Ammon's horn (tissue), 1 donor: ENCODE measurements around the gene ZFR2.
"Not testable (repeated sequence)": the region's sequence is repeated elsewhere in the genome, so short reads cannot be mapped to it uniquely, and the experiment has no call there.

Source experiments
- DNase-seq: peaks from one replicate; pipeline ENCODE4 v3.0.0-alpha.2; 2016; ENCODE audit warnings: low spot score

Gene ZFR2

DNA sequence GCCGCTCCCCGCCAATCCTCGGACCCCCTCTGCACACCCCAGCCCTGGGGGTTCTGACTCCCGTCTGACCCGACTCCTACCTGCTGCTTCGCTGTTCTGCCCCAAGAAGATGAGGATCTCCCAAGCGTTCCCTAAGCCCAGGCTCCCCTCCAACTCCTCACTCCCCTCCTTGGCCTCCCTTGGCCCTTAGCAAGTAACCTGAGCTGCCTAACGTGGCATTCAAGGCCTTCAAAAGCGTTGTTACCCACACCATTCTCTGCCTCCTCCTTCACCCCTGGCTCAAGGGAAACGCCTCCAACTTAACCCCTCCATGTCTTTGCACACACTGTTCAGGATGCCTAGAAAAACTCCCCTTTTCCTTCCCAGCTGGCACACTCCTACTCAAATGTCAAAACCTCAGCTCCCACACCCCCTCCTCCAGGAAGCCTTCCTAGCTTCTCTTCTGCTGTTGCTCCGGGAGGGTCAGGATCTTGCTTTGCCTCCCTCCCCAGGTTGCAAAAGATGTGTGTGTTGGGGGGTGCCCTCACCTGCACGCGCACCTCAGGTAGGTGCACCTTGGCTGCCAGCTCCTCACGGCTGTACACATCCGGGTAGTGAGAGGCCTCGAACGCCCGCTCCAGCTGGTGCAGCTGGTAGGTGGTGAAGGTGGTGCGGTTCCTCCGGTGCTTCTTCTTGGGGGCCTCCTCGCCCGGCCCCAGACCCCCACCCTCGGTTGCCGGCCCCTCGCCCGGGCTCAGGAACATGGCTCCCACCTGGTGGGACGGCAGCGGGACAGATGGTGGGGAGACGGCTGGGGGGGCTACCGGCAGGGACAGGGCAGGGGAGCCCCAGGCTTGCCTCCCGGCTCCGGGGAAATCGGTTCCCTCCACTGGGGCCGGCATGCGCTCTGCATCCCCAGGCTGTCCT, 97.6 kb downstream of the ZFR2 start:
- DNase-seq, result no peak

DNA sequence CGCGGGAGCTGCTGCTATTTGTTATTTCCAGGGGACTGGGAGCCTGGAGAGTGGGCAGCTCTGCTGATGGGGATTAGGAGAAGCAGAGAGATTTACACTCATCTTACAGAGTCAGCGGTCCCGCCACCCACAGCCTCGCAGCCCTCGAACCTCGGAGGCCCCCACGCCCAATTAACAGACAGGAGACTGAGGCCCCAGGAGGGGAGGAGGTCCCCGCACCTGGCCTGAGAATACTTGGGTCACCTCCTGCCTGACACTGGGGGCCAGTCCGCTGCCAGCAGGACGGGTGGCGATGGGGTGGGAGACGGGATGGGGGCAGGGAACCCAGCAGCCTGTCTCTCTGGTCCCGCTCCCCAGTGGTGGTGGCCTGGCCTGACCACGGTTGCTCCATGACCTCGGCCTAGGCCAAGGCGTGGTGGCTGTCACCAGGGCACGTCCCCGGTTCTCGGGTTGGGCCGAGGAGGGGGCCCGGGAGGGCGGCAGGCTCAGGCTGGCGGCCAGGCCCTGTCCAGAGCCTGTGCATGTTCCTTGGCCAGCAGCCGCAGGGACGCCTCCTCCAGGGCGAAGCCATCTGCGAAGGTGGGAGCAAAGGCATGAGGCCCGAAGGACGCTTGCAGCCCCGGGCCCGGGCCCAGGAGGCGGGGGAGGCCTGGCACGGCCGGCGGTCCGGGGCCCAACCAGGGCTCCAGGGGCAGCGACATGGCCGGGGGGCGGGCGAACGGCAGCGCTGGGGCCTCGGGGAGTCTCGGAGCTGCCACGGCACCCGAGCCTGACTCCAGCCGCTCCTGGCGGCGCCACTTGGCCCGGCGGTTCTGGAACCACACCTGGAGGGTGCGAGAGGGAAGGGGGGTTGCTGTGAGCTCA, 98.5 kb downstream of the ZFR2 start:
- DNase-seq, result no peak

DNA sequence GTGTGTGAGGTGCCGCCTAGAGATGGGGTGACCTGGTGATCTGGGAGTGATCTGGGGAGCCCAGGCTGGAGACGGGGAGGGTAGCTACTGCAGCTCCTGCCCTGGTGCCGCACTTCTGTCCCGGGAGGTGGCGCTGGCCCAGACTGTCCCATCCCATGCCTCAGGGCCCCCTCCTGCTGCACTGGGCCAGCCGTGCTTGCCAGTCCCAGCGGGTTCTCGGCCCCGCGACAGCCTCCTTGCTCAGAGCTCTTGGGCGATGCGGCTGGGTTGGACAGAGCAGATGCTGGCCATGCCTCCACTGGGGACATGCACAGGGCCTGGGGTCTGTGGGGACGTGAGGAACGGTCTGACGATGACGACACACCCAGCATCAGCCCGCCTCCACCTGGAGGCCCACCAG, 99.3 kb downstream of the ZFR2 start:
- DNase-seq, result no peak

DNA sequence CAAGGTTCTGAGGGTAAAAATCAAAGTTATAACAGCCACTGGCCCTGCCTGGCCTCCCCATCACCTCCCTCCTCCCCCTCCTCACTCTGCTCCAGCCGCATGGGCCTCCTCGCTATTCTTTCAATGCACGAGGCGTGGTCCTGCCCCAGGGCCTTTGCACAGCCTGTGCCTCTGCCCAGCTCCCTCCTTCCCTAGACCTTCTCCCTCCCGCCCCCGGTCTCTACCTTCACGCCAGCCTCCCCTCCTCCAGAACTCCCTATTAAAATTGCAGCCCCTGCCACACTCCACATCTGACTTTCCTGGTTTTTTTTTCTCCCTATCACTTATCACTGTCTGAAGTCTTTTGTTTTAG, 100.1 kb downstream of the ZFR2 start:
- DNase-seq, result no peak

DNA sequence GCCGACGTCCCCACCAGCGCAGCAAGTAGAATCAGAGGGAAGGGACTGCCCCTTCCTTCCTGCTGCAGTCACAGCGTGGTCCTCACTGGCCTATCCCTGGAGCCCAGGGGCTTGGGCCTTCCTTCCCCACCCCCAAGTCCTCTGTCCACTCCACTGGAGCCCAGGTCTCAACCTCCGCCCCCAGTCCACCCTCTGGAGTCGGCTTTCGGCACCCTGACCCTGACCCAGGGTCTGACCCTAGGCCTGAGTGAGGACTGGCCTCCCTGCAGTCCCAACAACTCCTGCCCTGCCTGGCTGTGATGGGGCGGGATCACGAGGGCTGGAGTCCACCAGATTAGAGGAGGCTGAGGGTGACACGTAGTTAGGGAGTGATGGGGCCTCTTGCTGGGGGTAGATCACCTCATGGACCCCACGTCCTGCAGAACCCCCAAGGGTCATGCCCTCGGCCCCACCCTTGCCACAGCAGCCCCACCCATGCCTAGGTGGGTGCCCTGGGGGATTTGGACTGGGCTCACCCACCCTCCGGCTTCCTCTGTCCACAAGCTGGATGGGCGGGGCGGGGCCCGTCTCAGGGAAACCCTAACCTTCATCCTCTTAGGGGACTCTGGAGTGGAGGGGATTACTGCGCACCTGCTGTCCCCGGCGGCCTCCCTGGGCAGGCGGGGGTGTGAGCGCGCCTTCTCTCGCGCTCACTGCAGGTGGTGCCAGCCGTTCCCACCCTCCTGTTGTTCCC, 100.7 kb downstream of the ZFR2 start:
- no peak for DNase-seq

DNA sequence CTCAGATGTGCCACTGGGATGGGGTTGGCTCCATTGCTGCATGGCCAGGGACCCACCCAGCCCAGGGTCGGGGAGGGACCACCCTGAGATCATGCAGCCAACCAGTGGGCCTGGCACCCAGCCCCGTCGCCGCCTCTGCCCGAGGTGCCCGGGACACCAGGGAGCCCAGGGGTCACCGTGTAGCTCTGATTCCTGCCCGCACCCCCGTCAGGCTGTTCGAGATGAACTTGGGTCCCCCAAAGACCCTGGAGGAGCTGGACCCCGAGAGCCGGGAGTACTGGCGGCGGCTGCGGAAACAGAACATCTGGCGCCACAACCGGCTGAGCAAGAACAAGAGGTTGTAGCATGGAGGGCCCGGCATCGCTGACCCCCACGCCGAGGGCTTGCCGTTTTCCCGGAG, 101.8 kb downstream of the ZFR2 start:
- DNase-seq, result no peak

DNA sequence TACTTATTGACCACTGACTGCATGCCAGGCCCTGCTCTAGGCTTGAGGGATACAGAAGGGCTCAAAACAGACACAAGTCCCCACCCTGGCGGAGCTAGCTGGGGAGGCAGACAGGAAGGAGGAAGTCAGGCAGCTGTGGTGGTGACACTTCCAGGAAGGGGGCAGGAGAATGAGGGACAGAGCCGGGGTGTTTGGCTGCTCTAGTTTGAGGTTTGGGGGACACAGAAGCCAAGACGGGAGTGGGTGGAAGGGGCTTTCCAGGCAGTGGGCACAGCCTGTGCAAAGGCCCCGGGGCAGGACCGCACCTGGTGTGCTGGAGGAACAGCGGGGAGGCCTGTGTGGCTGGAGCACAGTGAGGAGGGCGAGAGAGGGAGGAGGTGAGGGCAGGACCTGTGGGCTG, 102.3 kb downstream of the ZFR2 start:
- no peak for DNase-seq

DNA sequence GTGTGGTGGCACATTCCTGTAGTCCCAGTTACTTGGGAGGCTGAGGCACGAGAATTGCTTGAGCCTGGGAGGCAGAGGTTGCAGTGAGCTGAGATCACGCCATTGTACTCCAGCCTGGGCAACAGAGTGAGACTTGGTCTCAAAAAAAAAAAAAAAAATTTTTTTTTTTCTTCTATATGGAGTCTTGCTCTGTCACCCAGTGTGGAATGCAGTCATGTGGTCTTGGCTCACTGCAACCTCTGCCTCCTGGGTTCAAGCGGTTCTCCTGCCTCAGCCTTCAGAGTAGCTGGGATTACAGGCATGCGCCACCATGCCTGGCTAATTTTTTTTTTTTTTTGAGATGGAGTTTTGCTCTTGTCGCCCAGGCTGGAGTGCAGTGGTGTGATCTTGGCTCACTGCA, 103.1 kb downstream of the ZFR2 start:
- DNase-seq, result not testable (repeated sequence)

DNA sequence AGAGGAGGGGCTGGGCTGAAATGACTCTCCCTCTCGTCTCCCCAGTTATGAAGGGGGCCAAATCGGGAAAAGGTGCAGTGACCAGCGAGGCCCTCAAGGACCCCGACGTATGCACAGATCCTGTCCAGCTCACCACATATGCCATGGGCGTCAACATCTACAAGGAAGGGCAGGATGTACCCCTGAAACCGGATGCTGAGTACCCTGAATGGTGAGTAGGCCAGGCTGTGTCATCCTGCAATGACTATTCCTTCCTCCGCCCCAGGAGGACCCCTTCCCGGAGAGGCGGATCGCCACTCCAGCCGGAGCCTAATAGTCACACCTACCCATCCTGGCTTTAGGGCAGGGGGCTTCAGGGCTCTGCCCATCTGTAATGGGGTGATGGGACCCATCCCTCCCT, 103.7 kb downstream of the ZFR2 start:
- DNase-seq, result no peak

DNA sequence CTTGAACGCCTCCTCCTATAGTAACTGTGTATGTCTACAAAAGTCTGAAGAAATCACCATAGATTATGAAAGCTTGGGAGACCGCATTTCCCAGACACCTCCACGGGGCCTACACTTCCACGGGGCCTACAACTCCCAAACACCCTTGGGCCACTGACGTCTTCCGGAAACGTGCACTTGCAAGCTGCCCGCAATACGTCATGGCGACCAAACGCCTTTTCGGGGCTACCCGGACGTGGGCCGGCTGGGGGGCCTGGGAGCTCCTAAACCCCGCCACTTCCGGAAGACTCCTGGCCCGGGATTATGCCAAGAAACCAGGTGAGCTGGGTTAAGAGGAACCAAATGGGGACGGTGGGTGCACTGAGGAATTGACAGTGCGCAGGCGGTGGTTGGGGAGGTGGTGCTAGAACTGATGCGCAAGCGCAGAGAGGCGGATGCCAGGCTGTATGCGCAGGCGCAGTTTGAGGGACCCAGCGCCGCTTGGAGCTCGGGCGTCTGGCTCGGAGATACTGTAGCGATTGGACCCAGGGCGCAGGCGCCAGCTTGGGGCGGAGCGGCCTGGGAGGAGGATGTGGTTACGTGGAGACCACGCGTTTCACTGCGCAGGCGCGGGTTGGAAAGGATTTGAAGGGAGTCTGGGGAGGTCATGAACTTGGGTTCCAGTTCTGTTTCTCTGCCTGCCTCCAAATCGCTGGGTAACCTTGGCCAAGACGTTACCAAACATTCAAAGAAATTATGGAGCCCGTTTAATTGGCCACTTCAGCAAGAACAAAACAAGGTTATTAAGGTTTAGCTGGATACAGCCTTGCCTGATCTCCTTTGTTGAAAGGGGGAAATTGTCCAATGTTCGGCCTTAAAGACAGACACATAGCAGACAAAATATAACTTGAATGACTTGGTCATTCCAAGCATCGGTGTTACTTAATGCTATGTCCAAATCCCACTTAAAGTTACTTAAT, 106.1 kb downstream of the ZFR2 start, which contains the start of gene MRPL54:
Gene MRPL54 (plus strand): TSS at position 182 of the 959 bp plus-strand sequence. CDS start 19 bp downstream, at position 201.
- DNase-seq, result peak; percentile 99

DNA sequence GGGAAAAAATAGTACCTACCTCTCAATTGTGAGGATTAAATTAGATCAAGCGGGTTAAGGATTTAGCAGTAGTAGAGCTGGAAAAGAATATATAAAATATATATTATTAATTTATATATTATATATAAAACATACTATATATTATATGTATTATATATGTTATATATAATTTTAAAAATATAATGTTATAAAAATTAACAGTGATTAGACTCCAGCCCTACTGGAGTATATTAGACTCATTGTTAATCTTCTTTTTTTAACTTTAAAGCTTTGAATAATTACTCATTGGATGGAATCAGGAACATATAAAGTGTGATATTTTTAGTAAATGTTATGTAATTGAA, 106.7 kb downstream of the ZFR2 start:
- DNase-seq, result no peak

DNA sequence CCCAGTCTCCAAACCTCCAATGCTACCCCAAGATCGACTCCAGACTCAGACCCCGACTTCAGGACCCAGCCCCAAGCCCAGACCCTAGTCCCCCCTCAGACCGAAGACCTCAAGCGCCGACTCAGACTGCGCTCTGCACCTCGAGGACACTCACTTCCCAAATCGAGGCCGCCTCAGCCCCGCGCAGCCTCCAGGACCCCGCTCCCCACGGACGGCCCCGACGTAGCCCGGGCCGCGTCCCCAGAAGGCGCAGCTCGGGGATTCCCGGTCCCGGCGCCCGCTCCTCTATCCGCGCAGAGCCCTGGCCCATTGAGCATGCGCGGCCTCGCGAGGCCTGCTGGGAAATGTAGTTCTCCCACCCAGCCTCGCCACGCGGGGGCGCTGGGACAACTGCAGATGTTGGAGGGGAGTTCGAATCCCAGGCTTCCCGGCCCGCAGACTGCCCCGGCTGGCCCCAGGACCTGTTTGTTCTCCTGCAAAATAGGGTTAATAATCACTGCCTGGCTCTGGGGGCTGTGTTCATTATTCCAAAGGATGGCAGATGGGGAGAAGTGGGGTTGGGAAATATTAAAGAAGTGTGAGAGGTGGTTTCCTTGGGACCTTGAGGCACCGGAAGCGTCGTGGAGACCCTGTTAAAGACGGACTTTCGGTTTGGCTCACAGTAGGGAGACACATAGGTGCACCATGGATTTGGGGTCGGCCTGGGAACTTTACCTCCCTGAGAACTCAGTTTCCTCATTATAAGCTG, 107.3 kb downstream of the ZFR2 start, which contains the start of gene APBA3:
Gene APBA3 (minus strand): TSS at position 311 of the 748 bp plus-strand sequence. CDS start 1,428 bp downstream, outside the sequence.
- DNase-seq, result peak; percentile 88

DNA sequence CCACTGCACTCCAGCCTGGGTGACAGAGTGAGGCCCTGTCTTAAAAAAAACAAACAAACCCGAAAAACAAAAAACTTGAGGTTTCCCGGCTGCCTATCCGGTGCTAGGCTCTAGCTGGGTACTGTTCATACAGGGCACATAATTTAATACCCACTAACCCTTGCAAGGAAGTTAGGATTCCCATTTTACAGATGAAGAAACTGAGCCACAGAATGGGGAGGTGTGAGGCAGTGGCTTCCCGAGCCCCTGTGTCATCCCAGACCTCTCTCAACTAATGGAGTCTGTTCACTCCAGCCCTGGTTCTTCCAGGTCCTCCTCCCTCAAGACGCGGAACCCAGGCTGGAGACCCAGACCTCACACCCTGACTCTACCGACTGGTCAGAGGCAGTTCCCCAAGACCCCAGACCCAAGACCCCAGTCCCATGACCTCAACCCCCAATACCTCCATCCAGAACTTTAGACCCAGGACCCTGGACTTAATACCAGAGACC, 107.9 kb downstream of the ZFR2 start:
- peak; percentile 14 for DNase-seq

DNA sequence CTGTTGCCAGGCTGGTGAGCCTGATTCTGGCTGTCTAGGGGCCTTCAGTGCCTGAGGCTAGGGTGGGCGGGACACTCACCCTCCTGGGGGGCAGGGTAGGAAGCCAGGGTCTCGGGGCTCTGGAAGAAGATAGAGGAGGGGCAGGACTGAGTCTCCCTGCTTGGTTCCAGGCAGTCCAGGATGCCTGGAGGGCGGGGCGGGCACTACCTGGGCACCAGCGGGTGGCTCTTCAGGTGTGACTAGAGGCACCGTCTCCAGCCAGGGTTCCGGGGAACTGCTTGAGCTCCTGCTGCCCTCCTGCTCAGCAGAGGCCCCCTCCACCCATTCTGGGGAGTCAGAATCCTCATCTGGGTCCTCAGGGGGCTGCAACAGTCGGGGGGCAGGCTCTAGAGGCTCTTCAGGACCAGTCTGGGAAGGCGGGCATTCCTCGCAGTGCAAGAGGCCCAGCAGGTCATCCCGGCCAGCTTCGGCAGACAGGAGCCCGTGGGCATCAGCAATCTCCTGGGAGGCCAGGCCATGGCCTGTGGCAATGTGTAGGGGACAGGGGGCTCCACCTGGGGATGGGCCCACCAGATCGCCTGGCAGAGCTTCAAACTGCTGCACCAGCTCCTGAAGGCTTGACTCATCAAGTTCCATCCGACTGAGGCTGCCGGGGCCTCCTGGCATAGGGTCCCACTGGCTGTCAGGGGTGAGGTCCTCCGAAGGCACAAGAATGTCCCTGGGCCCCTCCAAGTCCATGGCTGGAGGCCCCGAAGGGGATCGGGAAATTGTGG, 109.2 kb downstream of the ZFR2 start:
- DNase-seq, result no peak

DNA sequence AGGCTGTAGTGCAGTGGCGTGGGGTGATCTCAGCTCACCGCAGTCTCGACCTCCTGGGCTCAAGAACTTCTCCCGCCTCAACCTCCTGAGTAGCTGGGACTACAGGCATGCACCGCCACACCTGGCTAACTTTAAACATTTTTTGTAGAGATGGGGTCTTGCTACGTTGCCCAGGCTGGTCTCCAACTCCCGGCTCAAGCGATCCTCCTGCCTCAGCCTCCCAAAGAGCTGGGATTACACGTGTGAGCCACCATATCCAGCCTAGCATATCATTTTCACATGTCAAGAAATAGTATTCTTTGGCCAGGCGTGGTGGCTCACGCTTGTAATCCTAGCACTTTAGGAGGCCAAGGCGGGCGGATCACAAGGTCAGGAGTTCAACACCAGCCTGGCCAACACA, 110.5 kb downstream of the ZFR2 start:
- DNase-seq, result not testable (repeated sequence)

DNA sequence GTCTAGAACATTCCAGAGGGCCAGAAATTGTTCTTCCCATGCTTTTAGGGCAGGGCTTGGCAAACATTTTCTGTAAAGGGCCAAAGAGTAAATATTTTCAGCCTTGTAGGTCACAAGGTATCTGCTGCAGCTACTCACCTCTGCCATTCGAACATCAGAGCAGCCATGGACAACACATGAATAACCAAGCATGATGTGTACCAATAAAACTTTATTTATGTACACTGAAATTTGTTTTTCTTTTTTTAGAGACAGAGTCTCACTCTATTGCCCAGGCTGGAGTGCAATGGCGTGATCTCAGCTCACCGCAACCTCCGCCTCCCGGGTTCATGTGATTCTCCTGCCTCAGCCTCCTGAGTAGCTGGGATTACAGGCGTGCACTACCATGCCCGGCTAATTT, 111.1 kb downstream of the ZFR2 start:
- DNase-seq, result not testable (repeated sequence)
